Right lobe of liver (tissue), 4 donors: ENCODE measurements around the gene MBNL3.

ENCODE experiments used
- CTCF ChIP-seq, 4 donors: fragments of 200-600 bp in 3 of 4; fragments of 450-650 bp in 1 of 4; IDR thresholded peaks; one replicate each; pipeline versions ENCODE4 v1.5.1 to v1.8.0; 2016 to 2022; ENCODE audit warnings: antibody characterized with exemption in 4 of 4, mild to moderate bottlenecking in 2 of 4
- POLR2A ChIP-seq: fragments of 450-650 bp; IDR thresholded peaks from one replicate; pipeline ENCODE4 v1.6.1; 2017; ENCODE audit warnings: antibody characterized with exemption, mild to moderate bottlenecking
- donor health status: DM: no; HTN: no; CAD: no.
- donor health status: DM: no; HTN: no; CAD: no.
- donor health status: DM: no; HTN: yes; CAD: no.

- no peak for TF ChIP-seq CTCF (IDR thresholded peaks at IDR 0.05)
- TF ChIP-seq POLR2A: no peak
Observed at GRCh38 chrX:132407691-132408090, 81.1 kb downstream of the MBNL3 start.
